Measurements from ENCODE around the gene TSHZ2.
A peak's percentile ranks its signal among the peaks of the same experiment; 100 is the strongest.
"Not testable (repeated sequence)": the region's sequence is repeated elsewhere in the genome, so short reads cannot be mapped to it uniquely, and the experiment has no call there.

TSHZ2 gene

DNA sequence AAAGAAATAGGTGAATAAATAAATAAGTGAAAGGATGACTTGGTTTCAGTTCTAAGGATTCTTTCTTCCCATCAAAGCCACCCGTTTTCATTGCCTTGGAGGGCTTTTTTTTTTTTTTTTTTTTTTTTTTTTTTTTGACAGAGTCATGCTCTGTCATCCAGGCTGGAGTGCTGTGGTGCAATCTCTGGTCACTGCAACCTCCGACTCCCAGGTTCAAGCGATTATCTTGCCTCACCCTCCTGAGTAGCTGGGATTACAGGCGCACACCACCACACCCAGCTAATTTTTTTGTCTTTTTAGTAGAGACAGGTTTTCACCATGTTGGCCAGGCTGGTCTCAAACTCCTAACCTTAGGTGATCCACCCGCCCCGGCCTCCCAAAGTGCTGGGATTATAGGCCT lies 351.3 kb downstream of the TSHZ2 start:
- not testable (repeated sequence) for DNase-seq

DNA sequence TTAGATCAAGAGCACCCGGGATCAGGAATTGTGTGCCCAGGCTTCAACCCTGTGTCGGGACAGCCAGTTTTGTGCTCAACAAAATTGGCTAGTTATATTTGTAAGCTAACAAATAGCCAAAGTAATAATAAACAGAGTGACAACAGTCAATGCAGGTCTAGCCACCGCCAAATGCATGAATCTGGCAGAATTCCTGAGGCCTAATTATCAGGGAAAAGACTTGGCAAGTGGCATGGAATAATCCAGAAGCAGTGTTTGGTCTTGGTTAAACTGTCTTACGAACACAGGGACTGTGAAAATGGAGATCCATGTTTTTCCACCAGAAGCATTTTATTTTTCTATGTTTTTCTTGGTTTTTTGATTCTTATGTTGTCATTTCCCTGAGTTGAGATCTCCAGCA lies 352.7 kb downstream of the TSHZ2 start:
- DNase-seq, result no peak

DNA sequence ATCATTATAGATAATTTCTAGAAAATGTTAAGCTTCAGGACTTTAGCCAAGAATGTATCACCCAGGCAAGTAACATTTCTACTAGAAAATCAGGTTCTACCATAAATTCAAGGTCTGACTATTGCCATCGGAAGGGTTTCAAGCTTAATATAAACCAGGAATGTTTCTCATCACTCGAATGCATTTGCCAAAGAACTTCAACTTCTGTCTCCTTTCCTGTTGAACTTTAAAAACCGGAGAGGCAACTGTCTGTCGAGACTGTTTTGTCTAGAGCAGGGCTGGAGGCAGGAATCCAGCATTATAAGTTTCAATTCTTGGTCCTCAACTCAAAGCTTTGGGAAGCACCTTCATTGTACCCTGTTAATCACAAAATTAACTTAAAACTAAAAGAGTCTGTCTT lies 356.8 kb downstream of the TSHZ2 start:
- DNase-seq, result no peak

DNA sequence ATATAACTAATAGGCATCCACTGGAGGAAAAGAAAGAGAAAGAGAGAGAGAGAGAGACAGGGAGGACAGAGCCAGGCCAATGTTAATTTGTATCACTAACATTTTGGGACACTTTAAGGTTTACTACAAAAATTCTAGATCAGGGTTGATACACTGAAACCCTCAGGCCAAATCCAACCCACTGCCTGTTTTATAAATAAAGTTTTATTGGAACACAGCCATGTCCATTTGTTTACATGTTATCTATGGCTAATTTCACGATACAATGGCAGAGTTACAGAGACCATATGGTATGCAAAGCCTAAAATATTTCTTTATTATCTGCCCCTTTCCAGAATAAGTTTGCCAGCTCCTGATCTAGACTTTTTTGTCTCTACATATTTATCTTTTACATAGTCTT lies 357.6 kb downstream of the TSHZ2 start:
- no peak for DNase-seq

DNA sequence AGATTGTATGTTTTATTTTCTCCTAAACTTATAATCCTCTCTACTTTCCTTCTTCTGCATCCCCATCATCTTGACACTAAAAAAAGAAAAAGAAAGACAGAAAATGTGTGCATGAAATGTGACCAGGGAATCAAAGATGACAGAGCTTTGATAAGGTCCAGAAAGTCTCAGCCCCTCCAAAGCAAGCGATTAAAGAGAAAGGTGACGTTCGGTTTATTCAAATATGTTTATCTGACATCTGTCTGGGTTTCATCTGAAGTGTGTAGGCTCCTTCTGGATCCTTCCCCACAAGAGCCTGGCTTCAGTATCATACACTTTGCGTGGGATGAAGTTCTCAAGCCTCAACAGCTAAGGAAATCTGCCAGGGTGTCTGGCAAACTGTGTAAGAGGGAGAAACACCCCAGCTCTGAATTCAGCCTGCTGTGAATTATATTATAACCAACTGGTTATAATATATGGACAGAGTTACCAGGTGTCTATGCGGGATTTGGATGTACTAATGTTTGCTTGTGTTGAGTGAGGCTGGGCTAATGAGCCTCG lies 358.5 kb downstream of the TSHZ2 start:
- no peak for DNase-seq

DNA sequence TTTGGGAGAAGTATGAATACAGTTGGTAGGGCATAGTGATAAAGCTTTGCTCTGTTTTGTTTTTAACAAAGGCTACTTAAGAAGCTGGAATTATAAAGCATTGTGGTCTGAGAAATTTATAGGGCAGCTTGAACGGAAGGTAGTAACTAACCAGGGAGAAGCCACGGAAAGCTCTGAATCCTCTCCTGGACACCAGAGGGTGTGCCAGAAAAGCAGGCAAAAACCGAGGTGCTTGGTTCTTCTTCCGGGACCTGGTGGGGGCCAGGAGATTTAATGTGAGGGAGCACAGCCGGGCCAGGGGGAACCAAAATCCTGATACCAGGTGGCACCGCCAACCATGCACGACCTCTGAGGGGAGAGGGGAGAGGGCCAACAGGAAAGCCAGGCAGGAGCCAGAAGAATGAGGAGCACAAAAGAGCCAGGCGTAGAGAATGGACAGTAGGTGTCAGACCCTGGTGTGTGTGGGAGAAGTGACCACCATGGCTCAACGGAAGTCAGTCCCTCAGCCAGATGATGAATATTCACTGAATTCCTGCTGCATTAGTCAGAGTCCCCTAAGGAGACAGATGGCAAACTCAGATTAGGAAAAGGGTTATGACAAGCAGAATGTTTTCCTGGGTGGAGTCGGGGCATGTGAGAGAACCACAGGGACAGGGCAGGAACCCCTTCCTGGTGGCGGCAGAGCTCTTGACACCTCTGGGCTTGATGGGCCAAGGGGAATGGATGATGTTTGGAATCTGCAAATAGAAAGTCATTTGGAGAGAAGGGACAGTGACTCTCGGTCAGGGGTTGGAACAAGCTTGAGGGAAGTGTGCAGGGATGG lies 359.2 kb downstream of the TSHZ2 start:
- DNase-seq, result peak; percentile 83

DNA sequence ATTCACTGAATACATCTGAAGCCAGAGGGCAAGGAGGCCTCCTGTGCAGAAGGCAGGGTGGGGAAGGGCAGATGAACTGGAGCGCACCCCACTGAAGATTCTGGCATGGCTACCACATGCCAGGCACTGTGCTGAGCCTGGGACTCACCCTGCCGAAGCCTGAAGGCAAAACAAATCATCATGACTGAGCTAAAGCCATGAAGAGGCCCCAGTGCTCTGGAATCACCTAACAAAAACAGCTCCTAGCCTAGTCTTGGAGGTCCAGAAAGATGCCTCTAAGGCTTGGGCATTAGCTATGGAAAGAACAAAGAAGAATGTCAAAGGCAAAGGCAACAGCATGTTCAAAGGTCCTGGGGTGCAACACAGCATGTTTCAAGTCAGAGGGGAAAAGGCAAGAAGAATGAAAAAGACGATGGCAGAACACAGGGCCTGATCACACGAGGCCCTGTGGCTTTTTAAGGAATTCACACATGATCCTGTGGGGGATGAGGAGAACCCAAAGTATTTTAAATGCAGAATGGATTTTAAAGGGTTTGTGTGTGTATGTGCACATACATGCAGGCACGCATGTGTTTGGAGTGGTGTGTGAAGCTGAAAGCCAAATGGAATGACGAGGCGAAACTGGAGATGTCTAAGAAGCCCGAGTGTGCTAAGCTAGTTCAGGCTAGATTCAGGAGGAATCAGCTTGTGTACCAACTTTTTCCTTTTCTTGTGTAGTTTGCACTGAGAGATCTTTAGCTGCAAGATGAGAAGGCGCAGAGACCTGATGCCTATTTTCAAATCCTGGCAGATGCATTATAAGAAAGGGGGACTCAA lies 360.1 kb downstream of the TSHZ2 start:
- peak; percentile 5 for DNase-seq

DNA sequence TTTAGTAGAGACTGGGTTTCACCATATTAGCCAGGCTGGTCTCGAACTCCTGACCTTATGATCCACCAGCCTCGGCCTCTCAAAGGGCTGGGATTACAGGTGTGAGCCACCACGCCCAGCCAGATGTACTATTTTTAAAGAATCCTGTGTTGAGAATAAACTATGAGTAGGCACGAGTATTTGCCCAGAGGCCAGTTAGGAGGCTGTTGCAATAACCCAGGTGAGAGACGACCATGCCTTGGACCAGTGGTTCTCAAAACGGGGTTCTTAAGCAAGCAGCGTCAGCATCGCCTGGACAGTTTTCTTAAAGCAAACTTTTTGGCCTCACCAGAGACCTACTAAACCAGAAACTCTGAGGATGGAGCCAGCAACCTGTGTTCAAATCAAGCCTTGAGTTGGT lies 362.7 kb downstream of the TSHZ2 start:
- no peak for DNase-seq

DNA sequence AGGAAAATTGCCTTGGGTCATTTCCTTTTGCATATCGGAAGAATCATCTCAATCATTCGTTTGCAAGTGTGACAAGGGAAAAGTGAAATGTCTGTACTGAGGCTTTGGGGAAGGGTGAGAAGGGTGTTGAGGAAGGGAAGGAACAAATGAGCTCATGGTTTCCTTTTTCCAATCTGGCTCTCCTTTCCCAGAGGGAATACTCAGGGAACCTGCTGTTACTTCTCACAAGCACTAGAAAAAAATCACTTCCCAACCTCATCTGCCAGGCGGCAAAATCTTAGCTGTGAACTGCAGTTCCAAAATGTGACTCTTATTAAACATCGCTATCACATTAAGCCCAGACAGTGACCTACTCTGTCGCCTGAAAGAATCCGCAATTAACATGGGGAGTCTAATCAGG lies 363.4 kb downstream of the TSHZ2 start:
- DNase-seq, result no peak

DNA sequence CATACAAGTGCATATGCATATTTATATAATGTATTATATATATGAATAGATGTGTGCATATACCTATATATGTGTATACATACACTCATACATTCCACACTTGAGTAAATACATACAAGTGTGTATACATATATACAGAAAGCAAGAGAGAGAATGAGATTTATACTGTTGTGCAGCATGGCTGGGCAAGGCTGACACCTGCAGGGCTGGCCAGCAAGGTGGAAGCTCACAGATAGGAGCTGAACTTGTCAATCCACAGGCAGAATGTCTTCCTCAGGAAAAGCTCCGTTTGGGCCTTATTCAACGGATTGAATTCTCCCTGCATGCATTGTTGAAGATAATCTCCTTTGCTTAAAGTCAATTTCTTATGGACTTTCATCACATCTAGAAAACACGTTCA lies 364.7 kb downstream of the TSHZ2 start:
- no peak for DNase-seq

DNA sequence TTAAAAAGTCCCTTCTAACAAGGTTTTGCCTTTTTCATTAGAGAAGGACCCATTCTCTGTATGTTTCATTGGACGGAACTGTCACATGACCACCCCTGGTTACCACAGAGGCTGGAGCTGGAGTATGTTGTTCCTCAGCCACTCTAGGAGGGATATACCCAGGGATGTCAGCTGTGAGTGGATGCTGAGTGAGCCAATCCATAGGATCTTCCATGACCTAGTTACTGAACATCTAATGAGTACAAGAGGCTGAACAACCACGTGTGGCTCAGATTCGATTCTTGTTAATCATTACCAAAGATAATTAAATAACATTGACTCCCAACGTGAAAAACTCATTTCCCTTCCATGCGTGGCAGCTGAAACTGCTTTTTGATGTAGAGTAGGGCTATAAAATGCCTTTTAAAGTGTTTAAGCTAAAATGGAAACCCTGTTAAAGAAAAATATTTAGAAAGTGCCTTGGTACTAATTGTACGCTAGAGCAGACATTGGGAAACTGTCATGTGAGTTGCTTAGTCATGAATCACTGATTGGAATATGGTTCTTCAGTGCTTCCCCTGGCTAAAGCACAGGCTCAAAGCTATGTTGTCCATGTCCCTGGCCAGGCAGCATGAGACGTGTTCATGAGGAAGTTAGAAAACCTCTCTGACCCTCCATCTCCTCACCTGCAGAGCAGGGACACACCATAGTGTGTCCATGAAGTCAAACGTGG lies 365.4 kb downstream of the TSHZ2 start:
- no peak for DNase-seq

DNA sequence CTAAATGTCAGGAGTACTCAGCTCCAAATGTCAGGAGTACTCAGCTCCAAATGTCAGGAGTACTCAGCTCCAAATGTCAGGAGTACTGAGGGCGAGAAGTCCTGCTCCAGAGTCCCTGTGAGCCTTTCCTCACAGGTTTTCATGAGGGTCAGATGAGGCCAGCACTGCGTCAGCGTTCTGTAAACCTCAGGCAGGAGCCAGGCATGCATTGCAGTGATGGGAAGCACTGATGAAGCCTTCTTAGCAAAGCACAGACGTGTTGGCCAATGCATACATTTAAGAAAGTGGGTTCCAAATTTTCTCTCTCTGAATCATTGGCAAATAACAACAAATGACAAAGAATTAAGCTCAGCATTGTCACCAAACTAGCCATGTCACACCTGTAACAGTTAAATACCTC lies 366.6 kb downstream of the TSHZ2 start:
- no peak for DNase-seq

DNA sequence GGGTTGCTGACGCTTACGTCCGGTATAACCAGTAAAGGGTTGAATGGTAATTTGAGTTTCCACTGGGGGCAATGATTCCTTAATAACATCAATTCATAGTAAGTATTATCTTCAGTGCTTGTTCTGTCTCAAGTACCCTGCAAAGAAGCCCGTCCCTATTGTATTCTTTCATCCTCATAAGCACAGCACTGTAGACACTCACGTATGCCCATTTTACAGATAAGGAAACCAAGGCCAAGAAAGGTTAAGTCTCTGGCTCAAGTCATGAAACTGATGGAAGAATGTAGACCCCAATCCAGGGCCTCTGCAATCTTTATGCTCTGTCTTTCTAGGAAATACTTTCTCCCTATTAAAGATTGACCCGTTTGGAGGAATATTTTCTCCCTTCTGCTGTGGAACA lies 370.3 kb downstream of the TSHZ2 start:
- no peak for DNase-seq

DNA sequence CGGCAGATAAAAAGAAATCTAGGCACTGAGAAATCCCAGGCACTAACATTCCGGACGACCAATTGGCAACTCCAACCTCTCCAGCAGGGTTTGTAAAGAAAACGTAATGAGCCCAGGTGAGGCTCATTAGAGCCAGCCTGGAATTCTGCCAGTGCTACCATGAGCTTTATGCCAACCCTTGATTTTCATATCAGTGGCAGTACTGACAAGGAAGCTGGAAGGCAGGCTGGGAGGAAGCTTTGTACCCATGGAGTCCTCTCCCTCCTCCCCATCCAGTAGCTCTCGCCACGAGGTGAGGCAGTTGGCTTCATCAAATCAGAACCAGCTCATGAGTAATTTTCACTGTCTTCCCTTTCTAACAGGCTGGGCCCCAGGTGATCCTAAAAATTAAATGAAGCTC lies 371.3 kb downstream of the TSHZ2 start:
- DNase-seq, result no peak

DNA sequence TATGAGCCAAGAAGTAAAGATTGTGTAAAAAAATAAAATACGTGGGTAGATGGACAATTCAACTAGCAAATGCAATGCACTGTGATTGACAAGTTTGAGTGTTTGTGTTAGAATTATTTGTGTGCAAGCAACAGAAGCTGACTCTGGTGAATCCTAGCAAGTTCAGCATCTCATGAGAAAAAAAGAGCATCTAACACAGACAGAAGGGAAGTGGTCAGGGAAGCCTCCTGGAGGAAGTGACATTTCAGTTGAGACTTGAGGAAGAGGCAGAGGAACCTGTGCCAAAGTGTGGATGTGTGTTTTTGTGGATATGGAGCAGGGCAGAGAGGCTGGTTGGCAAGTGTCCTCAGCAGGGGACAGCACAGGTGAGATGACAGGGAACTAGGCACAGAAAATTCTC lies 372.7 kb downstream of the TSHZ2 start:
- DNase-seq, result no peak

DNA sequence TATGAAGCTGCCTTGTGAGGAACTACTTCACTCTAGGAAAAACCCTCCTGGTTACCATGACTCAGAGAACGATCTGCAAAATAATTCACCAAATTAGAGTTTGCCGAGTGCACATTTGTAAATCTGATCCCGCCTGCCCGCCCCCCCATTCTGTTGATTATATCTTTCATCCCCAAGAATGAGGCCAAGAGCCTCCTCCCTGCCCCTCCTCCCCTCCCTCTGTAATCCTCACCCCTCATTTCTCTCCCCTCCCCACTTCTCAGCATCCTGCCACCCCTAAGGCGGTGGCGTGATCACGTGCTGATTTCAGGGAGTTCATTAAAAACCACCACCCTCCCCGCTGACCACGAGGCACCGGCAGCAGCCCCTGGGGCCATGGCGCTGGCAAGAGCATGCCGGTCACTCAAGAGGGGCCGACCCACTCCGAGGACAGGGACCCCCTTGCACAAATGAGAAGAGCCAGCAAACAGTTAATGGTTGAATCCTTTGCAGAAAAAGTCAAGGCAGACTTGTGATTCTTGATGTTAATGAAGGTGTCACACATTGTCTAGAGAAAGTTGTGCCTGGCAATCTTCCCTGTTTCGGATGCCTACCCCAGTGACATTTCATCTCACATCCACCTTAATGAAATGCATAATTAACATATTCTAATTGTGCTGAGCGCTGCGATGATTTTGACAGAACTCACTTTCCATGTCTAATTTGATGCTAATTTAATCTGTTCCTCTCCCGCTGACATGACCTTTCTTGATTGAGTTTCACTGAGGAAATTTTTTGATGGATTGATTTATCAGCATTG lies 373.6 kb downstream of the TSHZ2 start:
- DNase-seq, result no peak

DNA sequence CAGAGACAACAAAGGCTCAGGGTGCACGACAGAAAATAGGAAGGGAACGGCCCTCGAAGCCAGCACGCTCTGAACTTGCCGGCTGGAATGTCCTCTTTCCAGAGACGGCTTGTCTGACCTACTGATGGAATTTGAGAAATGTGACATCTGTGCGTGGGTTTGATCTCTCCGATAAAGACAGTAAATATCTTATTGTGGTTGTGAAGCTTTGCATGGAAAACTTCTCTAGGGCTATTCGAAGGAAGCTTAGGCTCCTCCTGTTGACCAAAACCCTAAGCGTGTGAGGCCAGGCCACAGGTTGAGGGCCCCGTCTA lies 374.1 kb downstream of the TSHZ2 start:
- no peak for DNase-seq

DNA sequence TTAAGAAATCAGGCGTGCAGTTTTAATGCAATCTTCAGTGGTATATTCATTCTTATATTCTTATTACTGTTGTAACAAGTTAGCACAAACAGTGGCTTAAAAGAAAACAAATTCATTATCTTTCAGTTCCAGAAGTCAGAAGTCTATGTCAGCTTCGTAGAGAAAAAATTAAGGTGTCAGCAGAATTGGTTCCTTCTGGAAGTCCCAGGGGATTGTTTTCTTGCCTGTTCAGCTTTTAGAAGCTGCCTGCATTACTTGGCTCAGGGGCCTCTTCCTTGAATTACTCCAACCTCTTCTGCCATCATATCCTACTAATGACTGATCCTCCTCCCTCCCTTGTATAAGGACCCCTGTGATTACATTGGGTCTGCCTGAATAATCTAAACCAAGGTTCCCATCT lies 377.6 kb downstream of the TSHZ2 start:
- DNase-seq, result no peak

DNA sequence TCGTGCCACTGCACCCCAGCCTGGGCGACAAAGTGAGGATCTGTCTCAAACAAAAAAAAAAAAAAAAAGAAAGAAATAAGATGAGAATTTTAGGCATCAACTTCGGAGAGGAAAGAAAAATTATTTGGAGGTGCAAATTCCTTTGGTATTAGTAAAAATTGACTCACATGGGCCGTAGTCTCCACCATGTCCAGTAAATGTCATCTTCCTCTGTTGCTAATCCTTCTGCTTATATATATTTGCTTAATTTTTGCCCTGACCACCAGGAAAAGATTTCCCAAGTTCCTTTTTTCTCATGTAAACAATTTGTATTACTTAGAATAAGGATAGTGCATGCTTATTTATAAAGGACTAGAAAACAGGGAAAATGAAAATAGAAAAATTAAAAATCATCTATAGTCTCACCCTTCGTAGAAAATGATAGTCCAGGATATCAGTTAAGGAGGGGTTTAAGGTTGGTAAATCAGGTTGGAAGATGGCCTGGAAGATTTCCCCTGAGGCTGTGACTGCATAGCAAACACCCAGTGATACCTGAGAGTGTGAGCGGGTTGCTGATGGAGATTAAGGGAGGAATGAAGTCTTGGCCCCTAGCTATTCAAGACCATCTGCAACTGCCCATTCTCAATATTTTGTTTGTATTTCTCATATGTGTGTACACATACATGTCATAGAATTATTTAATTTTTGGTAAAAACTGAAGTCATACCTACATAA lies 380.7 kb downstream of the TSHZ2 start:
- DNase-seq, result no peak

DNA sequence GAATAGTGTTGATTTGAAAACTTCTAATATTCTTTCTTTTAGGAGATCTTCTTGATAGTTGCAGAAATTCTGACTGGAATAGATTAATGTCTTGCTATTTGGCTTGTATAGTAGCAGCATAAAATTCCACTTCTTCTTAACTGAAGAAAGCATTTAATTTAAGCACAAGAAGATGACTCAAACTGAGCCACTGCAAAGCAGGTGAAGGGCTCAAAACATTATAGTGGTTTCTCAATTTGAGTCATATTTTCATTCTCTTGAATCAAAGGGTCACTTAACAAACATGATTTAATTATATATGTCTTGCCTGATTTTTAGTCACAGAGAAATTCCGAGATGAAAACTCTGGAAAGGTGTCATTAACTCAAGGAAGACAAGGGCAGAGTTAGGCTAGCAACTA lies 382.2 kb downstream of the TSHZ2 start:
- DNase-seq, result no peak

DNA sequence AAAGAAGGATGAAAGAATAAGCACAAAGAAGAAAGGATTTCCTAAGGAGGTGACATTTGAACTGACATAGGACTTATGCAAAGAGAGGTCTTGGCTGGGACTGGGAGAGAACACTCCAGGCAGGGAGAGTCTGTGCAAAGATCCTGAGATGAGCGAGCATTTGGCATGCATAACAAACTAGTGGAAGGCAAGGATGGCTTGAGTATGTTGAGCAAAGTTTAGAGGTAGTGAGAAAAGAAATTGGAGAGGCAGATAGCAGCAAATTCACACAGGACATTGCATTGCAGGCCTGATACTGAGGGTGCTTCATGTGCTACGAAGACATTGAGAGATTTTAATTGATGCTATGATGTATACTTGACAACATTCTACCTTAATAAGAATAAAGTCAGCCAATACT lies 383.6 kb downstream of the TSHZ2 start:
- DNase-seq, result no peak

DNA sequence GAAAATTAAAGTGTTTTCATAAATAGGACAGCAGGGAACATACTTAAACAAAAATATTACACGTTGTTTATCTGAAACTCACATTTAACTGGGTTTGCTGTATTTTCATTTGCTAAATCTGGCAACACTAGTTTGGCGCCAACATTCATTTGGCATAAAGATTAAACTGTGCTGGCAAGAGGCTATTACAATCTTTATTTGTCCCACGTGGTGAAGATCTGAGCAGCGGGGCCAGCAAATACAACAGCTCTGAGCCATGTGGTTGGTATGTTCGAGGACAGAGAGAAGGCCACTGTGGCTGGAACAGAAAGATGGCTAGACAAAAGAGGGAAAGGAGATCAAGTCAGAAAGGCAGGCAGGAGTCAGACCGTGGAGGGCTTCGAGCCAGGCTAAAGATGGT lies 387.3 kb downstream of the TSHZ2 start:
- DNase-seq, result no peak

All from fibroblast of skin of scalp (primary cell).